Stimulated activated CD8-positive, alpha-beta memory T cell treated with anti-CD3 and anti-CD28 coated beads, Interleukin-4, amount 100 ng/mL, for 24 hours (primary cell): Measurements from ENCODE around the gene DLGAP4.
A peak's percentile ranks its signal among the peaks of the same experiment; 100 is the strongest.

Experiments used
- DNase-seq: peaks from one replicate; pipeline ENCODE4 v3.0.0-alpha.2; 2020; ENCODE audit warnings: low read depth

The DLGAP4 gene

GRCh38 chr20:36407199-36407733 is 101.1 kb downstream of the DLGAP4 start:
- DNase-seq, result no peak

- DNase-seq, result no peak
Measured at GRCh38 chr20:36408219-36408618, 102.1 kb downstream of the DLGAP4 start.

- no peak for DNase-seq
Measured at GRCh38 chr20:36411861-36412454, 105.8 kb downstream of the DLGAP4 start.

- DNase-seq, result no peak
Measured at GRCh38 chr20:36415475-36416002, 109.4 kb downstream of the DLGAP4 start.

- DNase-seq, result no peak
Measured at GRCh38 chr20:36418711-36419110, 112.6 kb downstream of the DLGAP4 start.

GRCh38 chr20:36421641-36422040 is 115.5 kb downstream of the DLGAP4 start:
- DNase-seq, result no peak

- no peak for DNase-seq
Measured at GRCh38 chr20:36424314-36424713, 118.2 kb downstream of the DLGAP4 start.

- DNase-seq, result no peak
Measured at GRCh38 chr20:36425166-36425565, 119.0 kb downstream of the DLGAP4 start.

- no peak for DNase-seq
Measured at GRCh38 chr20:36431604-36432003, 125.5 kb downstream of the DLGAP4 start.

- no peak for DNase-seq
Measured at GRCh38 chr20:36432096-36432495, 126.0 kb downstream of the DLGAP4 start.

GRCh38 chr20:36434383-36434782 is 128.2 kb downstream of the DLGAP4 start:
- no peak for DNase-seq

- DNase-seq, result no peak
Measured at GRCh38 chr20:36435124-36435523, 129.0 kb downstream of the DLGAP4 start.

GRCh38 chr20:36435592-36436541 is 129.7 kb downstream of the DLGAP4 start:
- DNase-seq, result peak; percentile 81

- peak; percentile 62 for DNase-seq
Measured at GRCh38 chr20:36439040-36439730, 133.0 kb downstream of the DLGAP4 start.

GRCh38 chr20:36439731-36440072 is 133.6 kb downstream of the DLGAP4 start:
- DNase-seq, result no peak

- no peak for DNase-seq
Measured at GRCh38 chr20:36440370-36441026, 134.4 kb downstream of the DLGAP4 start.

GRCh38 chr20:36441027-36441414 is 134.9 kb downstream of the DLGAP4 start:
- DNase-seq, result no peak

- no peak for DNase-seq
Measured at GRCh38 chr20:36441416-36441815, 135.3 kb downstream of the DLGAP4 start.

- DNase-seq, result no peak
Measured at GRCh38 chr20:36445847-36446246, 139.7 kb downstream of the DLGAP4 start.

- no peak for DNase-seq
Measured at GRCh38 chr20:36446557-36446956, 140.4 kb downstream of the DLGAP4 start.

GRCh38 chr20:36447101-36447500 is 141.0 kb downstream of the DLGAP4 start:
- no peak for DNase-seq

GRCh38 chr20:36449663-36450062 is 143.5 kb downstream of the DLGAP4 start:
- no peak for DNase-seq
